HepG2 (cell line): ENCODE measurements around the gene NUBPL. TPM values are rescaled to one million over a fixed set of nuclear protein-coding genes. Genes with fewer than 3 reads are reported as not detected.
A peak's percentile ranks its signal among the peaks of the same experiment; 100 is the strongest.

Experiments
- ATAC-seq: fragments of 200-7000 bp; cut with Tn5 transposase; 3 replicates; pipeline ENCODE4 v1.9.1; 2020; ENCODE audit warnings: mild to moderate bottlenecking, moderate library complexity
- BruUV-seq: library from RNA; stranded (reverse); fragments of 400-500 nt; replicated peaks from 2 replicates; lab custom pipeline; 2021; lab: Mats Ljungman, UMichigan
- CTCF ChIA-PET: fragments of 300-600 bp; formaldehyde crosslinking; extraction: SDS; loops from one replicate; lab custom pipeline; 2021; ENCODE audit warnings: low total read pairs, inconsistent platforms, low intra/inter-chr PET ratio; lab: Yijun Ruan, JAX
- POLR2A ChIA-PET: fragments of 350-600 bp; sonication (Branson Sonifier 250); formaldehyde crosslinking; loops from one replicate; lab custom pipeline; 2020; ENCODE audit warnings: antibody characterized with exemption, inconsistent platforms; lab: Yijun Ruan, JAX
- DNase-seq: peaks from one replicate; pipeline ENCODE4 v3.0.0-alpha.2; 2015; ENCODE audit warnings: low spot score
- FAIRE-seq: peaks from 3 replicates; lab custom pipeline; 2011; peaks lifted over from hg19 to GRCh38; lab: Jason Lieb, UNC
- H2AFZ ChIP-seq: one replicate; pipeline ENCODE4 v1.6.1; 2011; ENCODE audit warnings: low read length, inconsistent platforms
- H3K27ac ChIP-seq: fragments of 300-600 bp; 3 replicates; pipeline ENCODE4 v1.8.0; 2011; ENCODE audit warnings: mixed run types, mild to moderate bottlenecking, mixed read lengths, low read length, inconsistent platforms; ENCODE audit not compliant: insufficient read depth; ENCODE audit errors: extremely low read length
- H3K27me3 ChIP-seq, 2 experiments: fragments of 200-600 bp in 1 of 2; 2 replicates in 1 of 2; 3 replicates in 1 of 2; pipeline versions ENCODE4 v1.6.0 to v1.8.0; 2011; ENCODE audit warnings: low read length in 2 of 2, mild to moderate bottlenecking in 2 of 2, moderate library complexity in 2 of 2, inconsistent platforms in 1 of 2; ENCODE audit not compliant: insufficient read depth in 2 of 2, control insufficient read depth in 1 of 2
- H3K36me3 ChIP-seq, 2 experiments: fragments of 200-600 bp in 1 of 2; replicated peaks in 1 of 2; 2 replicates in 1 of 2; 3 replicates in 1 of 2; pipeline versions ENCODE4 v1.5.1 to v1.8.0; 2011; ENCODE audit warnings: low read length in 2 of 2, inconsistent platforms in 1 of 2; ENCODE audit not compliant: insufficient read depth in 2 of 2, control insufficient read depth in 1 of 2
- H3K4me1 ChIP-seq: 2 replicates; pipeline ENCODE4 v1.5.1; 2012; ENCODE audit warnings: low read length, inconsistent platforms; ENCODE audit not compliant: insufficient read depth
- H3K4me2 ChIP-seq: 2 replicates; pipeline ENCODE4 v1.6.0; 2011; ENCODE audit warnings: low read depth, low read length, inconsistent platforms
- H3K4me3 ChIP-seq, 3 experiments: fragments of 200-600 bp in 1 of 3; sonication (generic), shearing (Covaris generic) in 1 of 3; replicated peaks in 1 of 3; 2 replicates each; pipeline ENCODE4 v1.5.1; 2011 to 2016; ENCODE audit warnings: low read length in 3 of 3, inconsistent platforms in 2 of 3, low read depth in 2 of 3, mild to moderate bottlenecking in 2 of 3, control low read depth in 1 of 3, mixed read lengths in 1 of 3; ENCODE audit not compliant: insufficient read depth in 1 of 3
- H3K79me2 ChIP-seq: one replicate; pipeline ENCODE4 v1.6.1; 2011; ENCODE audit warnings: low read length, inconsistent platforms; ENCODE audit not compliant: insufficient read depth
- H3K9ac ChIP-seq: 2 replicates; pipeline ENCODE4 v1.6.0; 2011; ENCODE audit warnings: mild to moderate bottlenecking, low read depth, low read length, inconsistent platforms; ENCODE audit not compliant: insufficient read depth
- H3K9me3 ChIP-seq: 2 replicates; pipeline ENCODE4 v1.5.1; 2012; ENCODE audit warnings: mild to moderate bottlenecking, low read length
- H4K20me1 ChIP-seq: 2 replicates; pipeline ENCODE4 v1.6.0; 2011; ENCODE audit warnings: inconsistent platforms, mild to moderate bottlenecking, low read length, moderate library complexity; ENCODE audit not compliant: insufficient read depth
- DMAP1 ChIP-seq: IDR thresholded peaks from 2 replicates; pipeline ENCODE4 v1.6.1; 2016
- DRAP1 ChIP-seq: IDR thresholded peaks from 2 replicates; pipeline ENCODE4 v1.6.1; 2016; ENCODE audit warnings: missing genetic modification reagents, missing compliant biosample characterization
- HOXA3 ChIP-seq: sonication (generic); formaldehyde crosslinking; IDR thresholded peaks from 2 replicates; pipeline ENCODE4 v1.5.0; 2020; ENCODE audit warnings: missing genetic modification reagents
- PAX8 ChIP-seq: sonication (generic); formaldehyde crosslinking; IDR thresholded peaks from 2 replicates; pipeline ENCODE4 v1.8.0; 2022; ENCODE audit warnings: mild to moderate bottlenecking, missing genetic modification reagents, borderline replicate concordance
- RARA ChIP-seq: IDR thresholded peaks from 2 replicates; pipeline ENCODE4 v1.6.1; 2016; ENCODE audit warnings: missing genetic modification reagents, missing compliant biosample characterization
- ZBTB20 ChIP-seq: sonication (generic); formaldehyde crosslinking; IDR thresholded peaks from 2 replicates; pipeline ENCODE4 v1.8.1; 2023; ENCODE audit warnings: missing genetic modification reagents, low read depth, mild to moderate bottlenecking, borderline replicate concordance
- ZBTB46 ChIP-seq: sonication (generic); formaldehyde crosslinking; IDR thresholded peaks from 2 replicates; pipeline ENCODE4 v1.4.0; 2020; ENCODE audit warnings: mild to moderate bottlenecking, missing genetic modification reagents, borderline replicate concordance
- ZMAT5 ChIP-seq: sonication (generic); formaldehyde crosslinking; IDR thresholded peaks from 2 replicates; pipeline ENCODE4 v1.5.0; 2020; ENCODE audit warnings: mild to moderate bottlenecking, low read depth, missing genetic modification reagents, borderline replicate concordance
- ZNF775 ChIP-seq: sonication (generic); formaldehyde crosslinking; IDR thresholded peaks from 2 replicates; pipeline ENCODE4 v1.4.0; 2020; ENCODE audit warnings: missing genetic modification reagents, mild to moderate bottlenecking, moderate library complexity, borderline replicate concordance
- WGBS: methylation state at CpG from one replicate; pipeline ENCODE4 v1.1.6; 2017; ENCODE audit warnings: low lambda C conversion rate; 5-methylcytosine and 5-hydroxymethylcytosine counted together
- in situ Hi-C: cut with HindIII; loops from 2 replicates; pipeline ENCODE4 v1.10.0; 2017; ENCODE audit warnings: low pct_unique_long_range_greater_than_20kb; ENCODE audit not compliant: extremely low pct_ligation_motif_present
- intact Hi-C: fragments of 100-400 bp; cut with micrococcal nuclease; formaldehyde crosslinking; loops from one replicate; pipeline ENCODE4 v1.10.0; 2022; ENCODE audit not compliant: unreplicated experiment
- polyA plus RNA-seq, 8 experiments: library from polyadenylated mRNA; depleted of rRNA in 3 of 8; stranded (reverse) in 7 of 8; unstranded in 1 of 8; fragments of >200 nt; fragmentation: Illumina TruSeq in 4 of 8; extraction: Trizol in 4 of 8; gene quantifications; 2 replicates each; pipeline versions ENCODE4 v1.2.1 to v1.2.3, GENCODE V29; 2011 to 2016; ENCODE audit warnings: low read depth in 4 of 8, missing spikeins in 1 of 8, mixed read lengths in 1 of 8; ENCODE audit not compliant: insufficient read depth in 1 of 8
- total RNA-seq, 5 experiments: library from RNA; depleted of rRNA; stranded (reverse); fragments of >200 nt; fragmentation: Illumina TruSeq; extraction: Trizol; gene quantifications; 2 replicates each; pipeline ENCODE4 v1.2.3, GENCODE V29; 2016; ENCODE audit warnings: low read depth in 1 of 5

The NUBPL gene
- total and polyA plus RNA-seq, 2 of the 13 experiments (the other 11 are each of a cell fraction or from before 2014, with no cell fraction given), result 21.3 to 44.1 TPM

- no peak for TF ChIP-seq ZBTB20 (CRISPR knock-in tag)
These were observed 10.6 kb upstream of the NUBPL start (continued) for GRCh38 chr14:31550589-31550988.

GRCh38 chr14:31556191-31556590 lies 5.0 kb upstream of the NUBPL start:
- Histone ChIP-seq H3K27me3 (no peaks in the 10 kb centered on the region), H3K36me3 (no peaks in the 10 kb centered on the region), H3K4me1 (peaks cover 28% of the 10 kb centered on the region), H3K4me2 (no peak overlapping the region), H2AFZ (peak overlapping the region; percentile 17), H3K79me2 (no peaks in the 10 kb centered on the region), H3K4me3 (no peak overlapping the region), H3K9me3 (no peaks in the 10 kb centered on the region), H4K20me1 (no peaks in the 10 kb centered on the region), H3K27ac (no peak overlapping the region), H3K9ac (no peak overlapping the region)
- intact Hi-C loops, result loop anchor here (2.0 kb wide), 1 partner anchor 697 kb away; no protein-coding TSS in a partner anchor
- no peak for DNase-seq
- TF ChIP-seq ZNF775 (CRISPR knock-in tag) (no peak), ZMAT5 (CRISPR knock-in tag) (no peak)
- POLR2A ChIA-PET, result no interaction called here
- no peak for ATAC-seq
- in situ Hi-C loops, result no loop called here
- CTCF ChIA-PET, result no interaction called here
- WGBS, result 3% methylated on average over 2 of the region's 2 CpGs
- no peak for FAIRE-seq
- no TSS peak for BruUV-seq

GRCh38 chr14:31559939-31560338 lies 1.3 kb upstream of the NUBPL start:
- no peak for TF ChIP-seq RARA
- no peak for TF ChIP-seq ZBTB46 (CRISPR knock-in tag)
- TF ChIP-seq DMAP1 (CRISPR knock-in tag), result no peak
- TF ChIP-seq DRAP1 (CRISPR knock-in tag), result no peak
- TF ChIP-seq PAX8, result no peak
- no peak for TF ChIP-seq HOXA3 (CRISPR knock-in tag)
- no peak overlapping the region for H3K27ac ChIP-seq
- 83% methylated on average over 21 of the region's 21 CpGs for WGBS
- 0 out of 5 replicates have a peak, but pooled peaks cover 0 to 1% of the 10 kb centered on the region in 2 experiments for H3K36me3 ChIP-seq
- ChIA-PET POLR2A (interaction anchor here (1.7 to 1.9 kb wide), 2 partner anchors 103 to 140 kb away, joined by 9 to 10 read pairs; partner anchors contain the start of genes DTD2 and HEATR5A), CTCF (no interaction called here)
- no peaks in the 10 kb centered on the region for H3K9me3 ChIP-seq
- in situ Hi-C loops, result no loop called here
- H3K4me3 ChIP-seq, result peak overlapping the region in 1 of 3 experiments; percentile 93; a peak in 1 of 6 replicates
- H4K20me1 ChIP-seq, result no peaks in the 10 kb centered on the region
- no peak for FAIRE-seq
- no TSS peak for BruUV-seq
- no peak for ATAC-seq
- H3K4me1 ChIP-seq, result peaks cover 43% of the 10 kb centered on the region
- H3K79me2 ChIP-seq, result peaks cover 12% of the 10 kb centered on the region
- no peak for DNase-seq
- intact Hi-C loops, result loop anchor here (2.0 to 5.0 kb wide), 2 partner anchors 49 to 642 kb away; partner anchors contain the start of genes RNU6-7 and RNU6-8
- H3K4me2 ChIP-seq, result peak overlapping the region; percentile 75
- no peaks in the 10 kb centered on the region; a peak in 1 of 5 replicates for H3K27me3 ChIP-seq
- 0 out of 2 replicates have a peak overlapping the region, but pooled peaks have one; percentile 85 for H3K9ac ChIP-seq
- H2AFZ ChIP-seq, result peak overlapping the region; percentile 99
